ENCODE data around the gene DNAJC17. TPM values are rescaled to one million over a fixed set of nuclear protein-coding genes. Genes with fewer than 3 reads are reported as not detected.
A peak's percentile ranks its signal among the peaks of the same experiment; 100 is the strongest.

The DNAJC17 gene
- total RNA-seq, 2 experiments from 2014 or later = 42.2 to 44.3 TPM

- ChIA-PET POLR2A (no interaction called here), CTCF (no interaction called here)
- no peak overlapping the region for H3K4me3 Mint-ChIP-seq
- no peak for DNase-seq
- no peaks in the 10 kb centered on the region for H3K9me3 Mint-ChIP-seq
- no peaks in the 10 kb centered on the region for H3K4me1 Mint-ChIP-seq
- peaks cover 8% of the 10 kb centered on the region for H3K27me3 Mint-ChIP-seq
- no peak overlapping the region for H3K27ac Mint-ChIP-seq
- H3K36me3 Mint-ChIP-seq (ENCODE audit: low read depth) = no peaks in the 10 kb centered on the region
These were observed 18.6 kb upstream of the DNAJC17 start for GRCh38 chr15:40825661-40826422.

- Mint-ChIP-seq H3K4me3 (no peak overlapping the region), H3K27me3 (peaks cover 8% of the 10 kb centered on the region), H3K4me1 (no peaks in the 10 kb centered on the region), H3K9me3 (no peaks in the 10 kb centered on the region), H3K36me3 (ENCODE audit: low read depth) (no peaks in the 10 kb centered on the region), H3K27ac (no peak overlapping the region)
- no peak for DNase-seq
- CTCF ChIA-PET = no interaction called here
- POLR2A ChIA-PET = no interaction called here
These were observed 16.5 kb upstream of the DNAJC17 start for GRCh38 chr15:40823572-40824343.

- Mint-ChIP-seq H3K27ac (no peak overlapping the region), H3K27me3 (peaks cover 6% of the 10 kb centered on the region), H3K4me3 (no peak overlapping the region), H3K36me3 (ENCODE audit: low read depth) (no peaks in the 10 kb centered on the region), H3K9me3 (no peaks in the 10 kb centered on the region), H3K4me1 (no peaks in the 10 kb centered on the region)
- CTCF ChIA-PET = no interaction called here
- POLR2A ChIA-PET = no interaction called here
- no peak for DNase-seq
These were observed 13.9 kb upstream of the DNAJC17 start for GRCh38 chr15:40821195-40821594.

GRCh38 chr15:40819048-40819447 is 11.8 kb upstream of the DNAJC17 start:
- H3K27me3 Mint-ChIP-seq = peaks cover 4% of the 10 kb centered on the region
- H3K36me3 Mint-ChIP-seq (ENCODE audit: low read depth) = peaks cover 10% of the 10 kb centered on the region
- CTCF ChIA-PET = interaction anchor here (0.6 kb wide), 2 partner anchors 38 to 65 kb away, joined by 3 read pairs; no protein-coding TSS in a partner anchor
- no peak for DNase-seq
- H3K4me3 Mint-ChIP-seq = no peak overlapping the region
- no peaks in the 10 kb centered on the region for H3K9me3 Mint-ChIP-seq
- POLR2A ChIA-PET = interaction anchor here (0.6 kb wide), 1 partner anchor 414 kb away, joined by 3 read pairs; no protein-coding TSS in a partner anchor
- no peaks in the 10 kb centered on the region for H3K4me1 Mint-ChIP-seq
- no peak overlapping the region for H3K27ac Mint-ChIP-seq

GRCh38 chr15:40815042-40815698 is 7.9 kb upstream of the DNAJC17 start:
- ChIA-PET CTCF (interaction anchor here (0.6 to 1.9 kb wide), 5 partner anchors 14 to 43 kb away, joined by 3 to 5 read pairs (median 4); partner anchors contain the start of gene SPINT1), POLR2A (no interaction called here)
- Mint-ChIP-seq H3K36me3 (ENCODE audit: low read depth) (peaks cover 10% of the 10 kb centered on the region), H3K4me1 (no peaks in the 10 kb centered on the region), H3K27me3 (peaks cover 3% of the 10 kb centered on the region), H3K27ac (no peak overlapping the region), H3K9me3 (no peaks in the 10 kb centered on the region), H3K4me3 (no peak overlapping the region)
- no peak for DNase-seq

GRCh38 chr15:40812721-40813425 is 5.6 kb upstream of the DNAJC17 start:
- CTCF ChIA-PET = interaction anchor here (0.6 to 1.0 kb wide), 6 partner anchors 8 to 158 kb away, joined by 3 read pairs; no protein-coding TSS in a partner anchor
- Mint-ChIP-seq H3K4me1 (peaks cover 15% of the 10 kb centered on the region), H3K27me3 (no peaks in the 10 kb centered on the region), H3K4me3 (no peak overlapping the region), H3K36me3 (ENCODE audit: low read depth) (peaks cover 10% of the 10 kb centered on the region), H3K27ac (no peak overlapping the region), H3K9me3 (no peaks in the 10 kb centered on the region)
- POLR2A ChIA-PET = no interaction called here
- DNase-seq = no peak

- H3K36me3 Mint-ChIP-seq (ENCODE audit: low read depth) = peaks cover 2% of the 10 kb centered on the region
- H3K27me3 Mint-ChIP-seq = no peaks in the 10 kb centered on the region
- CTCF ChIA-PET = interaction anchor here (0.6 kb wide), 1 partner anchor 267 kb away, joined by 3 read pairs; no protein-coding TSS in a partner anchor
- POLR2A ChIA-PET = no interaction called here
- peak overlapping the region; percentile 90 for H3K4me3 Mint-ChIP-seq
- H3K9me3 Mint-ChIP-seq = no peaks in the 10 kb centered on the region
- no peak for DNase-seq
- no peak overlapping the region for H3K27ac Mint-ChIP-seq
- peaks cover 25% of the 10 kb centered on the region for H3K4me1 Mint-ChIP-seq
These were observed 1.7 kb upstream of the DNAJC17 start for GRCh38 chr15:40808861-40809450.

- POLR2A ChIA-PET = no interaction called here
- no peak for DNase-seq
- peak overlapping the region; percentile 98 for H3K27ac Mint-ChIP-seq
- no peaks in the 10 kb centered on the region for H3K27me3 Mint-ChIP-seq
- H3K36me3 Mint-ChIP-seq (ENCODE audit: low read depth) = peaks cover 2% of the 10 kb centered on the region
- H3K9me3 Mint-ChIP-seq = no peaks in the 10 kb centered on the region
- peaks cover 29% of the 10 kb centered on the region for H3K4me1 Mint-ChIP-seq
- peak overlapping the region; percentile 90 for H3K4me3 Mint-ChIP-seq
- CTCF ChIA-PET = interaction anchor here (1.3 to 1.9 kb wide), 3 partner anchors 16 to 114 kb away, joined by 3 to 5 read pairs (median 4); no protein-coding TSS in a partner anchor
These were observed 702 bp upstream of the DNAJC17 start for GRCh38 chr15:40807888-40808461.

GRCh38 chr15:40806672-40807027 is 623 bp downstream of the DNAJC17 start:
- POLR2A ChIA-PET = interaction anchor here (0.6 to 0.8 kb wide), 2 partner anchors 22 to 985 kb away, joined by 3 to 5 read pairs; no protein-coding TSS in a partner anchor
- H3K4me3 Mint-ChIP-seq = peak overlapping the region; percentile 90
- H3K9me3 Mint-ChIP-seq = no peaks in the 10 kb centered on the region
- CTCF ChIA-PET = interaction anchor here (1.0 to 1.9 kb wide), 5 partner anchors 10 to 53 kb away, joined by 3 to 5 read pairs (median 4); no protein-coding TSS in a partner anchor
- no peaks in the 10 kb centered on the region for H3K27me3 Mint-ChIP-seq
- peaks cover 32% of the 10 kb centered on the region for H3K4me1 Mint-ChIP-seq
- peaks cover 5% of the 10 kb centered on the region for H3K36me3 Mint-ChIP-seq (ENCODE audit: low read depth)
- peak overlapping the region; percentile 98 for H3K27ac Mint-ChIP-seq
- DNase-seq = no peak

- Mint-ChIP-seq H3K27me3 (no peaks in the 10 kb centered on the region), H3K27ac (no peak overlapping the region), H3K4me3 (no peak overlapping the region), H3K36me3 (ENCODE audit: low read depth) (peaks cover 14% of the 10 kb centered on the region), H3K4me1 (peaks cover 35% of the 10 kb centered on the region), H3K9me3 (no peaks in the 10 kb centered on the region)
- POLR2A ChIA-PET = interaction anchor here (0.7 kb wide), 1 partner anchor 234 kb away, joined by 7 read pairs; no protein-coding TSS in a partner anchor
- DNase-seq = no peak
- CTCF ChIA-PET = interaction anchor here (0.6 to 1.5 kb wide), 5 partner anchors 10 to 1142 kb away, joined by 3 to 6 read pairs (median 3); partner anchors contain the start of gene VPS18
These were observed 3.6 kb downstream of the DNAJC17 start for GRCh38 chr15:40803688-40804087.

- DNase-seq = no peak
- Mint-ChIP-seq H3K9me3 (no peaks in the 10 kb centered on the region), H3K27me3 (no peaks in the 10 kb centered on the region), H3K27ac (no peak overlapping the region), H3K4me1 (peaks cover 32% of the 10 kb centered on the region), H3K36me3 (ENCODE audit: low read depth) (peaks cover 19% of the 10 kb centered on the region), H3K4me3 (no peak overlapping the region)
- ChIA-PET CTCF (interaction anchor here (1.3 to 1.5 kb wide), 2 partner anchors 14 to 56 kb away, joined by 3 to 6 read pairs; no protein-coding TSS in a partner anchor), POLR2A (no interaction called here)
These were observed 4.2 kb downstream of the DNAJC17 start for GRCh38 chr15:40803076-40803475.

Data from activated CD4-positive, alpha-beta T cell treated with anti-CD3 and anti-CD28 coated beads, Interleukin-2, amount 10 ng/mL, durations not matched to agents 7 days and 5 days (primary cell).